Activated T-cell treated with anti-CD3 and anti-CD28 coated beads, Interleukin-2, amount 50 U/mL, for 4 hours (primary cell): ENCODE measurements around the gene RUFY4. TPM values are rescaled to one million over a fixed set of nuclear protein-coding genes. Genes with fewer than 3 reads are reported as not detected.
"Not testable (repeated sequence)": the region's sequence is repeated elsewhere in the genome, so short reads cannot be mapped to it uniquely, and the experiment has no call there.

ENCODE experiments used
- ATAC-seq, 2 donors: fragments of 200-7000 bp; cut with Tn5 transposase; one replicate each; pipeline ENCODE4 v1.10.0; 2021
- DNase-seq: peaks from one replicate; pipeline ENCODE4 v3.0.0-alpha.2; 2020
- H3K27me3 Mint-ChIP-seq: one replicate; pipeline ENCODE4 v1.8.0; 2021; ENCODE audit warnings: low read depth, mixed read lengths
- H3K36me3 Mint-ChIP-seq: one replicate; pipeline ENCODE4 v1.8.0; 2022; ENCODE audit warnings: mixed read lengths; ENCODE audit not compliant: insufficient read depth
- H3K4me1 Mint-ChIP-seq: one replicate; pipeline ENCODE4 v1.8.0; 2021; ENCODE audit warnings: low read depth, mixed read lengths
- H3K4me3 Mint-ChIP-seq: one replicate; pipeline ENCODE4 v1.8.0; 2021; ENCODE audit warnings: mild to moderate bottlenecking, moderate library complexity, mixed read lengths
- H3K9me3 Mint-ChIP-seq: one replicate; pipeline ENCODE4 v1.8.0; 2021; ENCODE audit warnings: mixed read lengths
- total RNA-seq, 3 donors: library from RNA; stranded (reverse); gene quantifications; one replicate each; pipeline ENCODE4 v1.2.1, GENCODE V29; 2021

RUFY4 gene
- total RNA-seq, 3 donors from 2014 or later, result 0.16 to 0.38 TPM; not detected in 1

DNA sequence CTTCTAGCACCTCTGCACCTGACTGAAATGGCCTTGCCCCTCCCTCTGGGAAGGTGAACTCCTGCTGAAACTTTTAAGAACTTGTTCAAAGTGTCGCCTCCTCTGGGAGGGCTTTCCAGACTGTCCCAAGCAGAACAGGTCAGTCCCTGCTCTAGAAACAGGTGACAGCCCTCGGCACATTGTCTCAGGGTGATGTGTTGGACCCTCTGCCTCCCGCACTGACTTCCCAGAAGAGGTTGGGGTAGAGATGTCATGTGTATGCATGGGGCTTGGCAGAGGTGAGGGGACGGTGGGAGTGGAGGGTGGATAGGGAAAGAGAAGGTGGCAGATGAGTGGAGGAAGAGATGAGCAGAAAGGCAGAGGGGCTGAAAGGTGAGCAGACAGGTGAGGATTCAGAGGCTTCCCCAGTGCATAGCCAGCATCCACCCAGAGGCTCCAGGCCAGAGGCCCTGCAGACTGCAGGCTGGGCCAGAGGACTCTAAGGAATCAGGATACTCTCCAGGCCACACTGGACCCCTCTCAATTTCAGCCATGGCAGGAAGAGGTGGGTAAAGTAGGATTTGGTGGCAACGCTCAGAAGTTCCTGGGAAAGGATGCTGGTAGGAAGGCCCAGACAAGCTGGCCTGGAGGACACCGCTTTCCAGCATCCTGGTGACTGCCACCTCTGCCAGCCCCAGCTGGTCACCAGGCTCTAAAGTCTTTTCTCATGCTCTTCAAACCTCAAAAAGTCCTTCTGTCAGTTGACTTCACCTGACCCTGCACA lies 41.4 kb upstream of the RUFY4 start:
- no peaks in the 10 kb centered on the region for H3K36me3 Mint-ChIP-seq
- H3K4me3 Mint-ChIP-seq, result no peak overlapping the region
- no peaks in the 10 kb centered on the region for H3K4me1 Mint-ChIP-seq
- no peaks in the 10 kb centered on the region for H3K9me3 Mint-ChIP-seq
- no peak for ATAC-seq
- no peak for DNase-seq
- H3K27me3 Mint-ChIP-seq, result no peaks in the 10 kb centered on the region

DNA sequence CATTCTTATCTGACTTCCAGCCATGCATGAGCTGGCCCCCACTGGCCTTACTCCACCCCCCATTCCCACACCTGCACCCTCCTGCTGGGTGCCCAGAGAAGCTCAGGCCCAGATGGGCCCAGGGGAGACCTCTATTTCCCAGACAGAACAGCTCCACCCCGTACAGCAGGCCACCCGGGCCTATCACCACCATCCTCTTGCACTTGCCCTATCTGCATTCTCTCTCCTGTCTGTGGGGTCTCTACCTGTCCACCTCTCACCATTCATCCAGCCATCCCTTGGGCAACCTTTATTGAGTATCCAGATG lies 40.9 kb upstream of the RUFY4 start:
- no peak for ATAC-seq
- H3K9me3 Mint-ChIP-seq, result no peaks in the 10 kb centered on the region
- H3K4me1 Mint-ChIP-seq, result no peaks in the 10 kb centered on the region
- H3K36me3 Mint-ChIP-seq, result no peaks in the 10 kb centered on the region
- H3K4me3 Mint-ChIP-seq, result no peak overlapping the region
- no peaks in the 10 kb centered on the region for H3K27me3 Mint-ChIP-seq
- DNase-seq, result no peak

DNA sequence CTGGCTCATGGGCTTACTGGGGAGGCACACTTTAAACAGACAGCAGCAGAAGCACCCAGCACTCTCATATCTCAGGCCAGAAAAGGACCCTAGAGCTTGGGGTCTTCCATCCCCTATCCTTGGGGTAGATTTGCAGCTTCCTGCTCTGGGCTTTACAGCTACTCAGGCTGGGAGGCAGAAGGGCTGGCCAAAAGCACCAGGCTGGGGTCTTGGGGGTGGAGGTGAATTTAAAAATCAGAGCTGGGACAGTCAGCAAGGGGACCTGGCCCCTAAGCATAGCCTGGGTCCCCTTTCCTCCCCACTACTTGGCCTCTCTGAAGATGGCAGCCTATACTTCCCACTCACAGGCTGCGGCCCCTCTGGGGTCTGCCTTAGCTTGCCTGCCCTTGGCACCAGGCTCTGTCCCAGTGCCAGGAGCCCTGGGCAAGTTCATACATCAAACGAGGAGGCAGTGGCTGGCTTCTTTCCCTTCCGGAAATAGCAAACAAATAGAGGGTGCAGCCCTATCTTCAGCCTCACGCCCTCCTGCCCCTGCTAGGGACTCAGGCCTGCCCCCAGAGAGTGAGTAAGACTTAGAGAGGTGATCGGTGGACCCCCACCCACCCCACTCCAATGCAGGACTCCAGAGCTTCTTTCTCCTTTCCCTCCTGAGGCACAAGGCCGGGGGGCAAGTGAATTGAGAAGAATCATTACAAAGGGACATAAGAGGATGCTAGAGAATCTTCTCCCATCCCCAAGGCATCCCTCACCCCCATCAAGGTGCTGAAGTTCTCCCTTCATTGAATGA lies 40.3 kb upstream of the RUFY4 start:
- H3K27me3 Mint-ChIP-seq, result no peaks in the 10 kb centered on the region
- H3K4me3 Mint-ChIP-seq, result no peak overlapping the region
- no peaks in the 10 kb centered on the region for H3K36me3 Mint-ChIP-seq
- DNase-seq, result no peak
- no peak for ATAC-seq
- no peaks in the 10 kb centered on the region for H3K4me1 Mint-ChIP-seq
- no peaks in the 10 kb centered on the region for H3K9me3 Mint-ChIP-seq

DNA sequence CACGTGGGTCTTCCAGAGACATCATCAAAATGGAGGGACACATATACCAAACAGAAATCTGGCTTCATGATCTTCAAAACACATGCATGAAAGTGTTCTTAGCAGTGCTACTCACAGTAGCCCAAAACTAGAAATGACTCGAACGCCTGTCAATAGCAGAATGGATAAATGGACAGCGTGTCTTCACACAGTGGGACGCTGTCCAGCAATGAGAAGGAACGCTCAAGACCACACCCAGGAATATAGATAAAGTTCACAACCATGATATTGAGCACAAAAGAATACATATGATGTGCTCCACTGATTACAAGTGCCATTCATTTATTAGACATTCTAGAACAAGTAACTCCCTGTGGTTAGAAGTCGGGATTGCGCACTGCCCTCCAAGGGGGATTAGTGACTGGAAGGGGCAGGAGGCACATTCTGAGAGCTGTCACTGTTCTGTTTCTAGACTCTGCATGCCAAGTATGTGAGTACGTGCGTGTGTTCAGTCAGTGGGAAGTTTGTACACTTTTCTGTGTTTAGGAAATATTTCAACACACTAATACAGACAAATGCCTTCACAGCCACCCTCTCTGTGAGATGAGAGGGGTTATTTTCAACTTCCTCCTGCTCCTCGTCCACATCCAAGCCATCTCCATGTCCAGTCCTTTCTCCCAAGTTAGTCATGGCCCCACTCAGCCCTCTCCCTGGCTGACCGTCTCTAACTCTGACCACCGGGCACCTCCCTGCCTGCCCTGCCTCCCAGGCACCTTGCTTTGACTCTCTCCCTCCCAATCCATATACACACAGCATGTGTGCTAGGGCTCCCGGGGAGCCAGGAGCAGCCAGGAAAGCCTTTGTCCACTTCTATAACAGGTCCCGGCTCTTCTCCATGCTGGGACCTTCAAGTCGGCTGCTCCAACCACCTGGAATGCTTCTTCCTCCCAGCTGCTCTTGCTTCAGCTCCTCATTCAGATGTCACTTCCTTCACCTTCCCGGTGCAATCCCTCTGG lies 39.4 kb upstream of the RUFY4 start:
- DNase-seq (no peak), ATAC-seq (no peak)
- Mint-ChIP-seq H3K4me1 (peaks cover 5% of the 10 kb centered on the region), H3K4me3 (no peak overlapping the region), H3K36me3 (no peaks in the 10 kb centered on the region), H3K27me3 (no peaks in the 10 kb centered on the region), H3K9me3 (no peaks in the 10 kb centered on the region)

DNA sequence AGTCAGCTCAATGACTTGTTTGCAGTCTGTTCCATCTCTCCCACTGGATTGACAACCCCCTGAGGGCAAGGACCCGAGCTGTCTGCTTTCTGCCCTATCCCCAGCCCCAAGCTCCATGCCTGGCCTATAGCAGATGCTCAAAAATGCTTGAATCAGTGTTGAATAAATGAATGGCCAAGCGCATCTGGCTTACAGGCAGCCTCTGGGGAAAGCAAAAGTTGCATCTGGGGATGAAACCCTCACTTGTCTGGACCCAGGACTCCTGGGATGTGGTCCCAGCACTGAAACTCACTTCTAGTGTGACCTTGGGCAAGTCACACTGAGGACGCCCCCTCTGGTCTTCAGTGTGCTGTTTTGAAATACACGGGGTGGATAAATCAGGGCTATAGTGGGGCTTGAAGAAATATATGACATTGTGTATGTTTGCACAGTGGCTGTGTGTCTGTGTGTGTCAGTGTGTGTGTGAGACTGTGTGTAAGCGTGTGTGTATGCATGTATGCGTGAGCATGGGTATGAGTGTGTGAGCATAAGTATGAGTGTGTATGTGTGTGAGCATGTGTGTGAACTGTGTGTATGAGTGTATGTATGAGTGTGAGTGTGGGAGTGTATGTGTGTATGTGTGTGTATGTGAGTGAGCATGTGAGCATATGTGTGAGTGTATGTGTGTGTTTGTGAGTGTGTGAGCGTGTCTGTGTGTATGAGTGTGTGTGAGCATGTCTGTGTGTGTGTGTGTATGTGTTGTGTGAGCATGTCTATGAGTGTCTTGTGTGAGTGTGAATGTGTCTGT lies 38.5 kb upstream of the RUFY4 start:
- Mint-ChIP-seq H3K4me3 (no peak overlapping the region), H3K9me3 (no peaks in the 10 kb centered on the region), H3K27me3 (no peaks in the 10 kb centered on the region), H3K36me3 (no peaks in the 10 kb centered on the region), H3K4me1 (peaks cover 9% of the 10 kb centered on the region)
- DNase-seq, result no peak
- ATAC-seq, result no peak

DNA sequence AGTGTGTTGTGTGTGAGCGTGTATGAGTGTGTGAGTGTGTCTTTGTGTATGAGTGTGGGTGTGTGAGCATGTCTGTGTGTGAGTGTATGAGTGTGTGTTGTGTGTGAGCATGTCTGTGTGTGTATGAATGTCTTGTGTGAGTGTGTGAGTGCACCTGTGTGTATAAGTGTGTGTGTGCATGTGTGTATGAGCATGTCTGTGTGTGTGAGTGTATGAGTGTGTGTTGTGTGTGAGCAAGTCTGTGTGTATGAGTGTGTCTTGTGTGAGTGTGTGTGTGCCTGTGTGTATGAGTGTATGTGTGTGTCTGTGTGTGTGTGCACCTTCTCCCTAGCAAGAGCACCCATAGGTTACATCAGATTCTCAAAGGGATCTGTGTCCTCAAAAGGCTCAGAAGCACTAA lies 37.8 kb upstream of the RUFY4 start:
- Mint-ChIP-seq H3K27me3 (no peaks in the 10 kb centered on the region), H3K36me3 (no peaks in the 10 kb centered on the region), H3K4me1 (peaks cover 9% of the 10 kb centered on the region), H3K9me3 (no peaks in the 10 kb centered on the region), H3K4me3 (no peak overlapping the region)
- DNase-seq (no peak), ATAC-seq (no peak)

DNA sequence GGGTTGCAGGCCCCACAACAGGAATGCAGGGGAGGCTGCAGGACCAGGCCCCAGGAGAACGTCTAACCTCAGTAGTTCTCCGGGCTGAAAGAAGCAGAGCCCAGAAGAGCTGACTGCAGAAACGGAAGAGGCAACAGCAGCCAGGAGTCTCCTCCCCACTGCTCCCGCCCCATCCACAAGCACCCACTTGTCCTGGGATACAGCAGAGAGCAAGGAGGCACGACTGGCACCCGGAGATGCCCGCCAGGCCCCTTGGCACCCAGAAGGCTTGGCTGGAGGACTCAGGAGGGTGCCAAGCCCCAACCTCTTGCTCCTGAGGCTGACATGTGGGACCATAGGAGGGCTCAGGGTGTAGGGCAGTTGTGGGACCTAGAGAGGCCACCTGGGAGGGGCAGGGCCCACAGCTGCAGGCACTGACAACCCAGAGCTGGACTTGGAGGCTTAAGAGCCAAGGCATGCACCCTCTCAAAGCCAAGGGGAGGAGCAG lies 37.2 kb upstream of the RUFY4 start:
- Mint-ChIP-seq H3K27me3 (no peaks in the 10 kb centered on the region), H3K9me3 (no peaks in the 10 kb centered on the region), H3K4me1 (peaks cover 9% of the 10 kb centered on the region), H3K4me3 (no peak overlapping the region), H3K36me3 (no peaks in the 10 kb centered on the region)
- DNase-seq, result no peak
- no peak for ATAC-seq

DNA sequence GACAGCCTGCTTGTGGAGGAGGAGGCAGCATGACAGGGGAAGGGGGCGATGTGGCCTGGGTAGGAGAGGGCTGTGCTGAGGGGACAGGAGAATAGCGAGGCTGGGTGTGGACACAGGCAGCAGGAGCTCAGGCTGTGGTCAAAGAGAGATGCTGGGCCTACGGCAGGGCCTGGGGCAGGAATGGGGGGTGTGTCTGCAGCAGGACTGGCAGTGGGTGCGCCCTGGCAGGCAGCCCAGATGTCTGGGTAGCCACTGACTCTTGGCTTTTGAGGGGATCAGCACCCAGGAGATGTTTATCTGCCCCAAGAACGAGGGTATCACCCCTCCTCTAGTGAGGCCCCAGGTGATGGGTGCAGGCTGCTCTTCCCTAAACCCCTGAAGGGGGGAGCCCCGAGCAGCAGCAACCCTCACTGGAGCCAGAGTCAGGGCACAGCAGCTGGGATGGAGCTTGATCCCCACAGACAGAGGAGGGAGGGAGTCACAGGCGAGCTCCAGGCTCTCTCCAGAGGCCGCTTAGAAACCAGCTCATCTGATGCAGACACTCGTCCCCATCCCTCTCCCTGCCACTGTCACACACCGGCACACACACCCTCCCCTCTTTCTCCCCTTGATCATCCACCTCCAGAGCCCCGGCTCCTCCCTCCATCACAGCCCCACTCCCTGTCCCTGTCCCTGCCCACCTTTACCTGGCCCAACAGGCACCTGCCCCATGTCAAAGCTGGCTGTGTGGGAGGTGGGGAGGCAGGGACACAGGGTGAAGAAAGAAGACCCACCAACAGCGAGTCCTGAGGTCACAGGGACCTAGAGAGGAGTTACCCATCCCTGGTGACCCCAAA lies 36.5 kb upstream of the RUFY4 start:
- Mint-ChIP-seq H3K36me3 (no peaks in the 10 kb centered on the region), H3K27me3 (no peaks in the 10 kb centered on the region), H3K4me1 (peaks cover 9% of the 10 kb centered on the region), H3K4me3 (no peak overlapping the region), H3K9me3 (no peaks in the 10 kb centered on the region)
- no peak for DNase-seq
- no peak for ATAC-seq

DNA sequence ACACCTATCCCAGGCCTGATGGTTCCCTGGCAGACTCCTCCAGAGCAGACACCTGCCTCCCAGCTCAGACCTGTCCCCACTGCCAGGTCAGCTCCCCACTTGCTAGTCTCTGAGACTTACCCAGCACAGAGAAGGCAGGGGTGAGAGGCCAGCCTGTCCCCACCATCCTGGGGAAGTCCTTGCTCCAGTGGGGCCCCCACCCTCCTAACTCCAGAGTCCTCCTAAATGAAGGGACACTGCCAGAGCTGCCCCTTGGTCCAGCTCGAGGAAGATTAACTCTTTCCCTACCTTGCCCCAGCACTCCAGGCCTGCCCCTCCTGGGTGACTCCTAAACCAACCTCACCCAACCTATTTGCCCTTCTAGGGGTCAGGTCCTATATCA lies 35.9 kb upstream of the RUFY4 start:
- H3K4me3 Mint-ChIP-seq, result no peak overlapping the region
- DNase-seq (no peak), ATAC-seq (no peak)
- H3K36me3 Mint-ChIP-seq, result no peaks in the 10 kb centered on the region
- H3K27me3 Mint-ChIP-seq, result no peaks in the 10 kb centered on the region
- H3K4me1 Mint-ChIP-seq, result peaks cover 9% of the 10 kb centered on the region
- H3K9me3 Mint-ChIP-seq, result no peaks in the 10 kb centered on the region

DNA sequence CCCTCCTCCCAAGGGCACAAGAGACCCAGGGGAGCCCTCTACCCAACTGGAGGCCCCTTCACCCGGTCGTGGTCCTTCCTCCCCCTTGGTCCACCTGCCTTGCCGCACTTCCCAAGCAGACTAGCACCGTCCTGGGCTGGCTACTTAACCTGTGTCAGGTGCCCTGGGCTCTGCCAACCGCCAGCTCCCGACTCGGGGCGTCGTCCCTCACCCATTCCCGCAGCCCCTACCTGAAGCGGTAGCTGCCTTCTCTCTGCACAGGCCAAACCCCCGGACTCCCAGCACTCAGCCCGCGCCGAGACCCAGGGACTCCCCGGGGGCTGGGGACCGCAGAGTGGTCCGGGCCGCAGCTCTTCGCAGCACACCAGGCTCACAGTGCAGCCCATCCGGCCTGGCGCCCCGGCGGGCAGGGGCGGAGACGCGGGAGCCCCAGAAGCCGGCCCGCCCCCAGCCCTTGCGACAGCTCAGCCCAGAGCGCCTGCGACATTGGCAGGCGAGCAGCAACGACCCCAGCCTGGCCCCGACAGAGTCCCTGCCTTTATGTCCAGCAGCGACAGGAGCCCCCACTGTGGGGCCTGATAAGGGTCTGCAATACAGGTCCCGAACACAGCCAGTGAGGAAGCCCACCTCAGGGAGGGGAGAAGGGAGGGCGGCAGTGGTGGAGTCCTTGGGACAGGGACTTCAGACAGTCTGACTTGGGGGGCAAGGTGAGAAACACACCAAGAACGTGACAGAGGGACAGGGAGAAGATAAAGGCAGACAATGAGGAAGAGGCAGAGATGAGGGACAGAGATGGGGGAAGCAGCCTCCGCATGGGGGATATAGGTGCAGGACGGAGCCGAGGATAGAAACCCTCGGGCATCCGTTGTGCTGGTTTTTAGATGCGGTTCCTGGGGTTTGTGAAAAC lies 35.2 kb upstream of the RUFY4 start:
- H3K9me3 Mint-ChIP-seq, result no peaks in the 10 kb centered on the region
- H3K4me1 Mint-ChIP-seq, result peaks cover 10% of the 10 kb centered on the region
- peaks cover 3% of the 10 kb centered on the region for H3K27me3 Mint-ChIP-seq
- peak; percentile 13 to 20 for ATAC-seq
- H3K4me3 Mint-ChIP-seq, result peak overlapping the region; percentile 60
- no peaks in the 10 kb centered on the region for H3K36me3 Mint-ChIP-seq
- DNase-seq, result no peak

DNA sequence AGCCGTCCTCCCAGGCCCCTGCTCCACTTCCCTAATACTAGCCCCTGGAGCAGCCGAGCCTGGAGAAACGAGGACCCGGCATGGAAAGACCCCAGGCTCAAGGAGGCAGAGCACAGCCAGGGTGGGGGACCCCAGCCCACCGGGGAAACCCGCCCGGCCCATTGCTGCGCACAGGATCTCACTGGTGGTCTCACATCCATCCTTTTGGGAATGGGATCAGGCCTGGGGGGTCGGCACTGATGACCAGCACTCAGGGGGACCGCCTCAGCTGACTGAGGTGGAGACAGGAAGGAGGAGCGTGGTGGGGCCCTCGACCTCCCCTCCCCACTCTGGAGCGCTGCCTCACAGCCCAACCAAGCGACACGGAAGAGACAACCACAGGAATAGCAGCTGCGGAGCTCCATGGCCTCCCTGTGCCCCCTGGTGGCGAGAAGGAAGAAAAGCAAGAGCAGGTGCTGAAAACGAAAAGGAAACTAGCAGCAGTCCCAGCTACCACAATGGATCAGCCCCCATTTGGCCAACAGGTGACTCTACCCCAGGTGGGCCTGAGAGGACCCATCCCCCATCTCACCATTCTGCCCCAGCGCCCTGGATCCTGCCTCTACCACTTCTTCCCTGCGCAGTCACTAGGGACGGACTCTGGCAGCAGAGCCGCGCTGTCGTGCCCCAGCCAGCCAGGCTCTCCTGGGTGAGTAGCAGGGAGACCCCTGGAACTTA lies 34.4 kb upstream of the RUFY4 start:
- peak; percentile 81 to 86 for ATAC-seq
- H3K27me3 Mint-ChIP-seq, H3K36me3 Mint-ChIP-seq, H3K9me3 Mint-ChIP-seq: not testable (repeated sequence)
- Mint-ChIP-seq H3K4me1 (peaks cover 14% of the 10 kb centered on the region), H3K4me3 (peak overlapping the region; percentile 60)
- peak; percentile 50 for DNase-seq
